ENCODE results near the gene GRIN2A. TPM values are rescaled to one million over a fixed set of nuclear protein-coding genes. Genes with fewer than 3 reads are reported as not detected.

The GRIN2A gene
- polyA plus RNA-seq, 2 of the 4 experiments (the other 2 are of a cell fraction) = not detected

- H3K4me1 ChIP-seq = no peaks in the 10 kb centered on the region
- no peak overlapping the region for H3K4me3 ChIP-seq
- ATAC-seq (no peak), DNase-seq (ENCODE audit: low read depth in 1 of 2, low spot score in 1 of 2) (no peak), FAIRE-seq (no peak)
- H3K9me3 ChIP-seq = no peaks in the 10 kb centered on the region
- H3K27ac ChIP-seq = no peak overlapping the region
- ChIA-PET CTCF (no interaction called here), POLR2A (no interaction called here)
- no peak overlapping the region for H3K4me2 ChIP-seq
- 30% methylated on average over 4 of the region's 4 CpGs for WGBS (ENCODE audit: missing lambda C conversion rate)
- no peak for TF ChIP-seq NPAS2 (CRISPR knock-in tag; IDR thresholded peaks at IDR 0.05; ENCODE audit: borderline replicate concordance)
- no peak for TF ChIP-seq USF2 (IDR thresholded peaks at IDR 0.05)
- TF ChIP-seq RFX5 (IDR thresholded peaks at IDR 0.05) = no peak
Measured at GRCh38 chr16:10087151-10087550, 95.1 kb downstream of the GRIN2A start.

GRCh38 chr16:10086620-10087019 lies 95.6 kb downstream of the GRIN2A start:
- H3K4me3 ChIP-seq = no peak overlapping the region
- ATAC-seq (no peak), DNase-seq (ENCODE audit: low read depth in 1 of 2, low spot score in 1 of 2) (no peak), FAIRE-seq (no peak)
- H3K4me2 ChIP-seq = no peak overlapping the region
- TF ChIP-seq FOXS1 (CRISPR knock-in tag; IDR thresholded peaks at IDR 0.05) (no peak), PHF8 (IDR thresholded peaks at IDR 0.05; ENCODE audit: borderline replicate concordance, low read depth) (no peak), FOSB (CRISPR knock-in tag; IDR thresholded peaks at IDR 0.05) (no peak), MAZ (IDR thresholded peaks at IDR 0.05; ENCODE audit: borderline replicate concordance, low read depth, low read length) (no peak), ESRRA (IDR thresholded peaks at IDR 0.05; ENCODE audit: borderline replicate concordance, low read length) (no peak), ZC3H11A (IDR thresholded peaks at IDR 0.05) (no peak), HEYL (CRISPR knock-in tag; IDR thresholded peaks at IDR 0.05) (no peak), REST (IDR thresholded peaks at IDR 0.05) (no peak), CHD4 (IDR thresholded peaks at IDR 0.05; ENCODE audit: borderline replicate concordance) (no peak)
- no peaks in the 10 kb centered on the region for H3K9me3 ChIP-seq
- CTCF ChIA-PET = no interaction called here
- no peaks in the 10 kb centered on the region for H3K4me1 ChIP-seq
- H3K27ac ChIP-seq = no peak overlapping the region
- POLR2A ChIA-PET = interaction anchor here (0.6 kb wide), 1 partner anchor 8 kb away, joined by 3 read pairs; no protein-coding TSS in a partner anchor
- WGBS (ENCODE audit: missing lambda C conversion rate) = 0% methylated on average over 2 of the region's 3 CpGs

- ChIA-PET CTCF (no interaction called here), POLR2A (no interaction called here)
- ATAC-seq (no peak), DNase-seq (ENCODE audit: low read depth in 1 of 2, low spot score in 1 of 2) (no peak), FAIRE-seq (no peak)
- Histone ChIP-seq H3K9me3 (no peaks in the 10 kb centered on the region), H3K4me1 (no peaks in the 10 kb centered on the region), H3K4me2 (no peak overlapping the region), H3K4me3 (no peak overlapping the region), H3K27ac (no peak overlapping the region)
- WGBS (ENCODE audit: missing lambda C conversion rate) = 23% methylated on average over 6 of the region's 6 CpGs
- TF ChIP-seq ZC3H11A (IDR thresholded peaks at IDR 0.05) (no peak), TP53 (CRISPR knock-in tag; IDR thresholded peaks at IDR 0.05) (no peak), KDM1A (IDR thresholded peaks at IDR 0.05; ENCODE audit: low read depth) (no peak), MYC (IDR thresholded peaks at IDR 0.05; ENCODE audit: borderline replicate concordance, low read length) (no peak), RFX5 (IDR thresholded peaks at IDR 0.05) (no peak), USF2 (IDR thresholded peaks at IDR 0.05) (no peak), CBX8 (IDR thresholded peaks at IDR 0.05) (no peak), CEBPB (IDR thresholded peaks at IDR 0.05) (no peak), CTCF (IDR thresholded peaks at IDR 0.05) (no peak), FOSL2 (IDR thresholded peaks at IDR 0.05) (no peak), FOSL2 (CRISPR knock-in tag; IDR thresholded peaks at IDR 0.05) (no peak), TFCP2L1 (CRISPR knock-in tag; IDR thresholded peaks at IDR 0.05) (no peak), BHLHE40 (IDR thresholded peaks at IDR 0.05; ENCODE audit: low read depth, low read length) (no peak), FOXS1 (CRISPR knock-in tag; IDR thresholded peaks at IDR 0.05) (no peak)
- TF ChIP-seq, protein P1, sequence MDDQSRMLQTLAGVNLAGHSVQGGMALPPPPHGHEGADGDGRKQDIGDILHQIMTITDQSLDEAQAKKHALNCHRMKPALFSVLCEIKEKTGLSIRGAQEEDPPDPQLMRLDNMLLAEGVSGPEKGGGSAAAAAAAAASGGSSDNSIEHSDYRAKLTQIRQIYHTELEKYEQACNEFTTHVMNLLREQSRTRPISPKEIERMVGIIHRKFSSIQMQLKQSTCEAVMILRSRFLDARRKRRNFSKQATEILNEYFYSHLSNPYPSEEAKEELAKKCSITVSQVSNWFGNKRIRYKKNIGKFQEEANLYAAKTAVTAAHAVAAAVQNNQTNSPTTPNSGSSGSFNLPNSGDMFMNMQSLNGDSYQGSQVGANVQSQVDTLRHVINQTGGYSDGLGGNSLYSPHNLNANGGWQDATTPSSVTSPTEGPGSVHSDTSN (IDR thresholded peaks at IDR 0.05) = no peak
- TF ChIP-seq, protein P2, sequence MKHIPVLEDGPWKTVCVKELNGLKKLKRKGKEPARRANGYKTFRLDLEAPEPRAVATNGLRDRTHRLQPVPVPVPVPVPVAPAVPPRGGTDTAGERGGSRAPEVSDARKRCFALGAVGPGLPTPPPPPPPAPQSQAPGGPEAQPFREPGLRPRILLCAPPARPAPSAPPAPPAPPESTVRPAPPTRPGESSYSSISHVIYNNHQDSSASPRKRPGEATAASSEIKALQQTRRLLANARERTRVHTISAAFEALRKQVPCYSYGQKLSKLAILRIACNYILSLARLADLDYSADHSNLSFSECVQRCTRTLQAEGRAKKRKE (CRISPR knock-in tag; IDR thresholded peaks at IDR 0.05; ENCODE audit: low read depth) = no peak
Measured at GRCh38 chr16:10085078-10085798, 97.0 kb downstream of the GRIN2A start.
